WI38 (cell line): Measurements from ENCODE around the gene HOXB3.

Experiments
- H3K4me3 ChIP-seq: 2 replicates; pipeline ENCODE4 v1.5.1; 2011; ENCODE audit warnings: low read depth, mild to moderate bottlenecking, control low read depth, low read length
- TF ChIP-seq, protein P1 (sequence below): IDR thresholded peaks from 2 replicates; pipeline ENCODE4 v1.5.1; 2012; ENCODE audit warnings: low read depth, mild to moderate bottlenecking, control low read depth, low read length

Gene HOXB3

DNA sequence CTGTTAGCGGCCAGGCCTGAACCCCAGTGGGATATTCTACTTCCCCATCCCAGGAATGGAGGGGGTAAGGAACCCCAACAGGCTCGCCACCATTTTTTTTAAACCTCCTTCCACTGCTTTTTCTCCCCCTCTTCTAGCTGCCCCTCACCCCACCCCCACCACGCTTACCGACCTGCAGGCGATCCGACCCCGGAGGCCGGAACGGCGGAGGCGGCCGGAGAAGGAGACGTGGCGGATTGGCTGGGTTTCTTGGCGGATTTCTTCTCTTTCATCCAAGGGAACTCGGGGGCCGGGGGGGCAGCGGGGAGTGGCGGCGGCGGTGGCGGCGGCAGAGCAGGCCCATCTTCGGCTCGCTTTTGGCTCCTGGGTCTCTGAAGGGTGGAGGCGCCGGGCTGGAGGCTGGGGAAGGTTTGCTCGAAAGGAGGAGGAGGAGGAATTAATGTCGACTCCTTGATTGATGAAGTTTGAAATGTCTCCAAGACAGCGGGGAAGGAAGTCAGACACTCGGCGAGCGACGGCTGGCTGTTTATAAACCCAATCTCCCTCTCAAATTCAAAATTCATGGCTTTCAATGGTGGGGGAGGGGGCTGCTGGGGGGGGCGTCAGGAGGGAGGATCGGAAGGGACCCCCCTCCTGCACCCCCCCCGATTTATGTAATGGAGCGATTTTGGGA lies 45.6 kb downstream of the HOXB3 start:
- peak overlapping the region; percentile 96 for H3K4me3 ChIP-seq
- TF ChIP-seq, protein P1, sequence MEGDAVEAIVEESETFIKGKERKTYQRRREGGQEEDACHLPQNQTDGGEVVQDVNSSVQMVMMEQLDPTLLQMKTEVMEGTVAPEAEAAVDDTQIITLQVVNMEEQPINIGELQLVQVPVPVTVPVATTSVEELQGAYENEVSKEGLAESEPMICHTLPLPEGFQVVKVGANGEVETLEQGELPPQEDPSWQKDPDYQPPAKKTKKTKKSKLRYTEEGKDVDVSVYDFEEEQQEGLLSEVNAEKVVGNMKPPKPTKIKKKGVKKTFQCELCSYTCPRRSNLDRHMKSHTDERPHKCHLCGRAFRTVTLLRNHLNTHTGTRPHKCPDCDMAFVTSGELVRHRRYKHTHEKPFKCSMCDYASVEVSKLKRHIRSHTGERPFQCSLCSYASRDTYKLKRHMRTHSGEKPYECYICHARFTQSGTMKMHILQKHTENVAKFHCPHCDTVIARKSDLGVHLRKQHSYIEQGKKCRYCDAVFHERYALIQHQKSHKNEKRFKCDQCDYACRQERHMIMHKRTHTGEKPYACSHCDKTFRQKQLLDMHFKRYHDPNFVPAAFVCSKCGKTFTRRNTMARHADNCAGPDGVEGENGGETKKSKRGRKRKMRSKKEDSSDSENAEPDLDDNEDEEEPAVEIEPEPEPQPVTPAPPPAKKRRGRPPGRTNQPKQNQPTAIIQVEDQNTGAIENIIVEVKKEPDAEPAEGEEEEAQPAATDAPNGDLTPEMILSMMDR, result no peak

DNA sequence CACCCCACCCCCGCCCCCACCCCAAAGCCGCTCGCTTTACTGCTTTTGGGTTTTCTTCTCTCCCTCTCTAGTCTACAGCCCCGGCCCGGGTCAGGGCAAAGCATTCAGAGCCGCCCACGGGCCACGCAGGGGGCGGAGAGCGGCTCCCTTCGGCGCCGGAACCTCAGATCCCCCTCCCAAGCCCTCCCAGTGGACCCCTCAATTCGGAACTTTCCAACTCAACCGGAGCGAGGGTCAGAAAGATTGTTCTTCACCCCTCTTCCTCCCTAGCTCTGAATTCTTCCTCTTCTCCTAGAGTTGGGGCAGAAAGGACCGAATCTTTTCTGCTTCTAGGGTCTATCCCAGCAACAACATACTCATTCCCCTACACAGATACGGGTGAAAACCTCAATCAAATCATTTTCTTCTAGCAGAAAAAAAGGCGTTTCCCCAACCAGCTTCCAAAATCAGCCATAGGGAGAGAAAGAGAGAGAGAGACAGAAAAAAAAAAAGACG lies 46.1 kb downstream of the HOXB3 start:
- TF ChIP-seq, protein P1, result no peak
- H3K4me3 ChIP-seq, result peak overlapping the region; percentile 96

DNA sequence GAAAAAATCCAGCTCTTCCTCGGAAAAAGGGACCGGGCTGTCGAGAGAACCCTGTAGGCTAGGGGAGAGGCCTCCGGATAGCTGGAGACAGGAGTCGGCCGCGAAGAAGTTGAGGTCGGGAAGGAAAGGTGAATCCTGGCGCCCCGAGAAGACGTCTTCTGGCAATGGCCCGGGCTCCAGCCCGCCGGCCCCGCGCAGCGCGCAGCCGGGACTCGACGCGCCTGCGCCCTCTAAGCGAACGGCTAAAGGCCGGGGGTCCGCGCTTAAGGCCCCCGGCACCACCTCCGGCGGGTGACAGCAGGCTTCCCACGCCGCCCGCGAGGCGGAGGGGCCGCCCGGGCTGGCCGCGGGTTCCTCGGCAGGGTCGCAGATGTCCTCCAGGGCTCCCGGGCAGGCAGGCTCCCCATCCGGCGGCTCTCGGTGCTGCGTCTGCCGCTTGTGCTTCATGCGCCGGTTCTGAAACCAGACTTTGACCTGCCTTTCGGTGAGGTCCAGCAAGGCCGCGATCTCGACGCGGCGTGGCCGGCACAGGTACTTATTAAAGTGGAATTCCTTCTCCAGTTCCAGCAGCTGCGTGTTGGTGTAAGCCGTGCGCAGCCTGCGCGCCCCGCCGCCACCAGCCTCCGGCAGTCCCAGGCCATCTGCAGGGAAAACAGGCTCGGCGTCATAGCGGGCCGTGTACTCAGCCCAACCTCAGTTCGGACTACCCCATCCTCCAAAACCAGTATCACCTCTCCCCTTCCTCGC lies 46.8 kb downstream of the HOXB3 start:
- TF ChIP-seq, protein P1, result no peak; the same call in 1 of the 2 replicates
- H3K4me3 ChIP-seq, result peak overlapping the region; percentile 96

DNA sequence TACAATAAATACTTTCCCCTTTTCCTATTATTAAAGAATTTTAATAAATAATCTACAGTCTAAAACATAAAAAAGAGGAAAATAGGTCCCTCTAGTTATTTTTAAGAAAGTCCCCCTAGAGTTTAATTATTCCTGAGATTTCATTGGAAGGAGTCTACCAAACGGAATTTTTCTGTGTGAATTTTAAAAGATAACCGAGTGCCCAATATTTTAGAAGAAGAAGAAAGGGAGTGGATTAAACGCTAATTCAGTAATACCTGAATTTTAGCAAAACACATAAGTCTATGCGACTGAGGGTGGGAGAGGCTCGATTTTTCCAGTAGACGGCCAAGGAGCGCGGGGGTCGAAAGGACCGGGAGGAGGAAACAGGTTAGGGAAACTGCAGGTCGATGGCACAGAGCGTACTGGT lies 47.3 kb downstream of the HOXB3 start:
- peak overlapping the region; percentile 96 for H3K4me3 ChIP-seq
- TF ChIP-seq, protein P1, result no peak

DNA sequence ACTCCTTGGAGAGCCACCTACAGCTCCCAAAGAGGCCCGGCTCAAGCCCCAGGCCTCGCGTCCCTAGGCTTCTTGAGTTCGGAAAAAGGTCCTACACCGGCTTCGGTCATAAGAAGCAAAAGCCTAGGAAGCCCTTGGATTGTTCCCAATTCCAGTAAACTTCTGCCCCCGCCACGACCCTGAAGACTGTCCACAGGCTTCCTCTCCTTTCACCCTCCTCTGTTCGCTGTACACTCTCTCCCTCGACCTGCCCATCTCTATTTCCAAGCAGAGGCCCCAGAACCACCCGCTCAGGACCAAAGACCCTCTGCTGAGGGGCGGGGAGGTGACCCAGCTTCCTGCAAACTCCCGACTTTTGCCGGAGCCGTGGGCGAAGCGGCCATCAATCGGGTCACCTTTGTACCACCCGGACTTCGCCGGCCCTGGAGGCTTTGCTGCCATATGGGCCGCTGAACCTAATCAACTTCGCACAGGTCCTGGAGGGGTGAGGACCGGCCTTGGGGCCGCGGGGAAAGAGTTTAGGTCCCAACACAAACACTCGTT lies 47.9 kb downstream of the HOXB3 start:
- TF ChIP-seq, protein P1, result no peak
- peak overlapping the region; percentile 96 for H3K4me3 ChIP-seq

DNA sequence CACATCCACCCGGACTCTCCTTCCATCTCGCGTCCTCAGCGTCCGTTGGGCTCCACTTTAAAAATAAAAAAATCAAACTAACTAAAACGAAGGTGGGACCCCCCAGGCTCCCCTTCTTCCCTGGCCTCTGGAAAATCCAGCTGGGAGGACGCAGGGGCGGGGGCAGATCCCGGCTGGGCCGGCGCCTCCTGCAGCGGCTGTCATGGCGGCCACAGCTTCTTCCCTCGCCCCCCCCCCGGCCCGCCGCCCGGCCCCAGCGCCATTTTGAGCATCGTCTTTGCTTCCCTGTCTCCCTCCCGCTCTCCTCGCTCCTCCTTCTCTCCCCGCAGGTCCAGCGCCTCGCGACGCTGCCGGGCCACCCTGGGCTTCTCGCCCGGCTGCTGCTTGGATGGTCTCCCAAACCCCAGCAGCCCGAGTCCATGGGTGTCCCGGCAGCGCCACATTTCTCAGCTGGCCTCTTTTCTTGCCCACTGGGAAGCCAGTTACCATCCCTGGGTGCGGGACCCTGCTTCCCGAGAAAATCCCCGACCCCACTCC lies 48.4 kb downstream of the HOXB3 start:
- peak overlapping the region; percentile 96 for H3K4me3 ChIP-seq
- TF ChIP-seq, protein P1, result no peak

DNA sequence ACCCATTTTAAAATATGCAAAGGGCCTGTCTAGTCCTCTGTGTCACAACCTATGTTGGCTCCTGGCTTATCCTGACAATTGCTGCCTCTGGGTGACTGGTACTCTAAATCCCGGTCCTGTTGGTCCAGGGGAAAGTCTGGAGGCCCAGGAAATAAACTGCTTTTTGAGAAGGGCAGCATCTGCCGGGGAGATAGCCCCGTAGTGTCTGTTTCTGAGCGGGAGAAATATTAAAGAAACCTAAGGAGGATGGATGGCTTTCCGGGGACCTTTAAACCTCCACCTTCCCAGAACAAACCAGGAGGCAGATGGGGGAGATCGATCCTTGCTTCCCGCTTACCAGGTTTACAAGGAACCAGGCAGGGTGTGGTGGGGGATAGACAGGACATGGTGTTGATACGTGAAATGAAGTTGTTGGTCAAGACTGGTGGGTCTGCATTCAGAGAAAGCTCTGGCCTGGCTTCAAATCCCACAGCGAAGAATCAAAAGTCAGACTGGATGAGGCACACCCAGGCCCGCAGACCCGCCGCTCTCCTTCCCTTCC lies 48.9 kb downstream of the HOXB3 start:
- H3K4me3 ChIP-seq, result peak overlapping the region; percentile 96
- TF ChIP-seq, protein P1, result no peak
